22Rv1 (cell line): ENCODE measurements around the gene MAGEF1.

Source experiments
- ZFX ChIP-seq: fragments of 450-650 bp; IDR thresholded peaks from 2 replicates; pipeline ENCODE4 v1.6.1; 2017; ENCODE audit warnings: antibody characterized with exemption, borderline replicate concordance
- TF ChIP-seq, protein P1 (sequence below): fragments of 450-650 bp; IDR thresholded peaks from 2 replicates; pipeline ENCODE4 v1.5.1; 2017; ENCODE audit warnings: mild to moderate bottlenecking

DNA sequence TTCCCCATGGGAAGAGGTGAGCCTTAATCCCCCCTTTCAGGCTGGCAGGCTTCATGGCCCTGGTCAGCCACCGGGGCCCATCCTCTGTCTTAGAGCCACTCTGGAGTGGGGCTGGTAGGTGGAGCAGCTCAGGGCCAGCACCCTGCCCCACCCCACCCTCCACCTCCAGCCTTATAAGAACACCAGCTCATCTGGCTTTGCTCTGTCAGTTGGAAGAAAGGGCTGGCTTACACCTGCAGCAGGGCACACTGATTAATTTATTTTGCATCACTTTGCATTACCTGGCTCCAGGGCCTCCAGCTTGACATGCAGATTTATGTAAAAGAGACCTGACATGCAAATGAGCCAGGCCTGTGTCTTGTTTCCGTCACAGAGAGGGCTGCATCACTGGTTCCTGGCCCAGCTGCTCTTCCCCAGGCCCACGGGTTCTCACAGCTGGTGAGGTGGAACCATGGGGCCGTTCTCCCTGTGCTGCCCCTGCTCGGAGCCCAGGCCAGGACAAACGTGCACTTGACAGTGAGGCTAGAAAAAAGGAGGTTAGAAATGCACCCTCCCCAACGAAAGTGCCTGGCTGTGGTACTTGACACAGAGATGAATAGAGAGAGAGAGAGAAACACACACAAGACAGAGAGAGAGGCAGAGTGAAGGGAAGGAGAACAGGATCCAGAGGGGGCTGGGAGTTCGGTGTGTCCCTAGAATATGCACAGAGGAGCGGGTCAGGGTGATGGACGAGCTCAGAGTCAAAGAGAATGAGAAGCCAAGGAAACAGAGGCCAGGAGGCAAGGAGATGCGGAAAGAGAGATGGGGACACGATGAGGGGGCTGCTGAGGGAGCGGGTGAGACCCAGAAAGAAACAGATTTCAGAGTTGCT is 44.5 kb upstream of the MAGEF1 start:
- TF ChIP-seq, protein P1, sequence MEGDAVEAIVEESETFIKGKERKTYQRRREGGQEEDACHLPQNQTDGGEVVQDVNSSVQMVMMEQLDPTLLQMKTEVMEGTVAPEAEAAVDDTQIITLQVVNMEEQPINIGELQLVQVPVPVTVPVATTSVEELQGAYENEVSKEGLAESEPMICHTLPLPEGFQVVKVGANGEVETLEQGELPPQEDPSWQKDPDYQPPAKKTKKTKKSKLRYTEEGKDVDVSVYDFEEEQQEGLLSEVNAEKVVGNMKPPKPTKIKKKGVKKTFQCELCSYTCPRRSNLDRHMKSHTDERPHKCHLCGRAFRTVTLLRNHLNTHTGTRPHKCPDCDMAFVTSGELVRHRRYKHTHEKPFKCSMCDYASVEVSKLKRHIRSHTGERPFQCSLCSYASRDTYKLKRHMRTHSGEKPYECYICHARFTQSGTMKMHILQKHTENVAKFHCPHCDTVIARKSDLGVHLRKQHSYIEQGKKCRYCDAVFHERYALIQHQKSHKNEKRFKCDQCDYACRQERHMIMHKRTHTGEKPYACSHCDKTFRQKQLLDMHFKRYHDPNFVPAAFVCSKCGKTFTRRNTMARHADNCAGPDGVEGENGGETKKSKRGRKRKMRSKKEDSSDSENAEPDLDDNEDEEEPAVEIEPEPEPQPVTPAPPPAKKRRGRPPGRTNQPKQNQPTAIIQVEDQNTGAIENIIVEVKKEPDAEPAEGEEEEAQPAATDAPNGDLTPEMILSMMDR: no peak
- TF ChIP-seq ZFX: no peak
